ENCODE data around the gene CARHSP1. TPM values are rescaled to one million over a fixed set of nuclear protein-coding genes. Genes with fewer than 3 reads are reported as not detected.

CARHSP1 gene
- total and polyA plus RNA-seq, 9 donors = 53.2 to 102 (median 81.7) TPM

DNA sequence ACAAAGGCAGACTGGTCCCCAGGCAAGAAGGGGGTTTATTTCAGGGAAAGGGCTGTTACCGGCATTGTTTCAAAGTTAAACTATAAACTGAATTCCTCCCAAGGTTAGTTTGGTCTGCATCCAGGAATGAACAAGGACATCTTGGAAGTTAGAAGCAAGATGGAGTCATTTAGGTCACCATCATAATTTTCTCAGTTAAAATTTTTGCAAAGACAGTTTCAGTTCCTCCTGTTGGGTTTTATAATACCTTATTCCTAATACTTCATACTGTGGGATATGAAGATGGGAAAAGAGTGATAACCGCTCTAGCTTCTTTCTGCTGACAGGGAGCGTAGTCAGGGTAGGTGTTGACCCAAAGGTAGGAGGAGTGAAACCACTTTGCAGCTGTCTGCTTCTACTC lies 46.4 kb downstream of the CARHSP1 start:
- no peak overlapping the region for H3K4me3 ChIP-seq
- no peak for TF ChIP-seq EP300 (IDR thresholded peaks at IDR 0.05)
- TF ChIP-seq POLR2A (IDR thresholded peaks at IDR 0.05) = no peak
- TF ChIP-seq, protein P1, sequence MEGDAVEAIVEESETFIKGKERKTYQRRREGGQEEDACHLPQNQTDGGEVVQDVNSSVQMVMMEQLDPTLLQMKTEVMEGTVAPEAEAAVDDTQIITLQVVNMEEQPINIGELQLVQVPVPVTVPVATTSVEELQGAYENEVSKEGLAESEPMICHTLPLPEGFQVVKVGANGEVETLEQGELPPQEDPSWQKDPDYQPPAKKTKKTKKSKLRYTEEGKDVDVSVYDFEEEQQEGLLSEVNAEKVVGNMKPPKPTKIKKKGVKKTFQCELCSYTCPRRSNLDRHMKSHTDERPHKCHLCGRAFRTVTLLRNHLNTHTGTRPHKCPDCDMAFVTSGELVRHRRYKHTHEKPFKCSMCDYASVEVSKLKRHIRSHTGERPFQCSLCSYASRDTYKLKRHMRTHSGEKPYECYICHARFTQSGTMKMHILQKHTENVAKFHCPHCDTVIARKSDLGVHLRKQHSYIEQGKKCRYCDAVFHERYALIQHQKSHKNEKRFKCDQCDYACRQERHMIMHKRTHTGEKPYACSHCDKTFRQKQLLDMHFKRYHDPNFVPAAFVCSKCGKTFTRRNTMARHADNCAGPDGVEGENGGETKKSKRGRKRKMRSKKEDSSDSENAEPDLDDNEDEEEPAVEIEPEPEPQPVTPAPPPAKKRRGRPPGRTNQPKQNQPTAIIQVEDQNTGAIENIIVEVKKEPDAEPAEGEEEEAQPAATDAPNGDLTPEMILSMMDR (IDR thresholded peaks at IDR 0.05) = no peak
- no peaks in the 10 kb centered on the region for H3K4me1 ChIP-seq (ENCODE audit: insufficient read depth)
- no peaks in the 10 kb centered on the region for H3K27me3 ChIP-seq
- DNase-seq = no peak
- H3K27ac ChIP-seq = no peak overlapping the region
- H3K36me3 ChIP-seq = no peaks in the 10 kb centered on the region
- 70 to 77% (median 71%) methylated on average over 3 of the region's 3 CpGs for WGBS, 3 donors
- H3K9me3 ChIP-seq = no peaks in the 10 kb centered on the region
- intact Hi-C loops (cut with DNase I) = no loop called here

DNA sequence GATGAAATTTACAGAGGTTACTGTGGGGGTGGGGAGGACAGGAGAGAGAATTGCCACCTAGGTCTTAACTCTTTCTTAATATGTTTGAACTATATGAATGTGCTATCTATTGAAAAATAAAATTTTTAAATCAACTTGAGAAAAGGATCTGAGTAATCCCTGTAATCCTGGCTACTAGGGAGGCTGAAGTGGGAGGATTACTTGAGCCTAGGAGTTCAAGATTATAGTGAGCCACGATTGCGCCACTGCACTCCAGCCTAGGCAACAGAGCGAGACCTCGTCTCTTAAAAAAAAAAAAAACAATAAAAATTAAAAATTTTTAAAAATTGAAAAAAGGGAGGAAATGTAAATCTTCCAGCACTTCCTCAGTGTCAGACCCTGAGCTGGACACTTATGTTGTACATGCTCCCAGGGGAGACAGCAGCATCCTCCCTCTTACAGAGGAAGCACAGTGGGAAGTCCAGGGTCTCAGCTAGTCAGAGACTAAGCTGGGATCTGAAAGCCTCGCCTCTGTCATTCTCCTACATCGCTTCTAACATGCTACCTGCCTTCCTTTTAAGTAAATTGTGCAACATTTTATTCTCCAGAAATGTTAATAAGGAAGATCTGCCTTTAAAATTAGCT lies 49.3 kb downstream of the CARHSP1 start:
- no peak overlapping the region for H3K27ac ChIP-seq
- WGBS, 3 donors = 84 to 88% (median 86%) methylated on average over 6 of the region's 6 CpGs
- intact Hi-C loops (cut with DNase I) = no loop called here
- no peaks in the 10 kb centered on the region for H3K9me3 ChIP-seq
- H3K36me3 ChIP-seq = no peaks in the 10 kb centered on the region
- no peaks in the 10 kb centered on the region for H3K4me1 ChIP-seq (ENCODE audit: insufficient read depth)
- TF ChIP-seq EP300 (IDR thresholded peaks at IDR 0.05) (no peak), POLR2A (IDR thresholded peaks at IDR 0.05) (no peak)
- TF ChIP-seq, protein P1 (IDR thresholded peaks at IDR 0.05) = no peak
- H3K4me3 ChIP-seq = no peak overlapping the region
- DNase-seq = no peak
- no peaks in the 10 kb centered on the region for H3K27me3 ChIP-seq

DNA sequence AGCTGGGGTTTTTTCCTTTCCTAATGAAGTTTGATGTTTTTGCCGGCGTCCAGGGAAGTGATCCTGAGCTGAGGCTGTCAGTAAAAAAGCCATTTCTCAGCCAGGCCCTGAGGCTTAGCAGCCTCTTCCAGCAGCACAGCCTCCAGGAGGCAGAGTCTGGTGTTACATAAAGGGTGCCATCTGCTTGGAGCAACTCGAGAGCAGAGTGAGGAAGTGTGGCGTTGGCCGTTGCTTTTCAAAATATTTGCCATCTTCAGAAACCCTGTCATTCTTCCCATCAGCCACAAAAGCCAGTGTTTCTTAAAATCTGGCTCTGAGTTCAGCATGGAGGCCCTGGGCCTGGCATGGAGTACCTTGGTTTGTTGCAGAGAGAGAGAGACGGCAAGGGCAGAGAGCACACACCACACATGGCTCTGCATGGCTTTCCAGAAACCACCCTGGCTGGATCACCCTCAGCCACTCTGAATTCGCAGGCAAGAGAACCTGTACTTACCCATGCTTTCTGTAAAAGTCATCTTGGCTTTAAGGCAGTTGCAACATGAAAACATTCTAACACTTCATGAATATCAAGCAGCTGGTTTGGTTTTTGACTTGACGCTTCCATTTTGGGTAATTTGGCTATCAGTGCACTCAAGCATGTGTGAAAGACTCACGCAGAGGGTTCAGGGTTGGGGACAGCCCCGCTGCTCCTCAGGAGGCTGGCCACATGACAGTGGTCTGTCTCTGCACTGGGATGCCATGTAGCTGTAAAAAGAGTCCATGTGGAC lies 50.1 kb downstream of the CARHSP1 start:
- Histone ChIP-seq H3K4me3 (no peak overlapping the region), H3K27me3 (no peaks in the 10 kb centered on the region), H3K9me3 (no peaks in the 10 kb centered on the region), H3K36me3 (no peaks in the 10 kb centered on the region), H3K27ac (no peak overlapping the region), H3K4me1 (ENCODE audit: insufficient read depth) (no peaks in the 10 kb centered on the region)
- 88 to 94% (median 92%) methylated on average over 10 of the region's 10 CpGs for whole genome bisulfite sequencing, 3 donors
- TF ChIP-seq EP300 (IDR thresholded peaks at IDR 0.05) = no peak
- TF ChIP-seq, protein P1 (IDR thresholded peaks at IDR 0.05) = no peak
- TF ChIP-seq POLR2A (IDR thresholded peaks at IDR 0.05) = no peak
- DNase-seq = no peak
- intact Hi-C loops (cut with DNase I) = no loop called here

DNA sequence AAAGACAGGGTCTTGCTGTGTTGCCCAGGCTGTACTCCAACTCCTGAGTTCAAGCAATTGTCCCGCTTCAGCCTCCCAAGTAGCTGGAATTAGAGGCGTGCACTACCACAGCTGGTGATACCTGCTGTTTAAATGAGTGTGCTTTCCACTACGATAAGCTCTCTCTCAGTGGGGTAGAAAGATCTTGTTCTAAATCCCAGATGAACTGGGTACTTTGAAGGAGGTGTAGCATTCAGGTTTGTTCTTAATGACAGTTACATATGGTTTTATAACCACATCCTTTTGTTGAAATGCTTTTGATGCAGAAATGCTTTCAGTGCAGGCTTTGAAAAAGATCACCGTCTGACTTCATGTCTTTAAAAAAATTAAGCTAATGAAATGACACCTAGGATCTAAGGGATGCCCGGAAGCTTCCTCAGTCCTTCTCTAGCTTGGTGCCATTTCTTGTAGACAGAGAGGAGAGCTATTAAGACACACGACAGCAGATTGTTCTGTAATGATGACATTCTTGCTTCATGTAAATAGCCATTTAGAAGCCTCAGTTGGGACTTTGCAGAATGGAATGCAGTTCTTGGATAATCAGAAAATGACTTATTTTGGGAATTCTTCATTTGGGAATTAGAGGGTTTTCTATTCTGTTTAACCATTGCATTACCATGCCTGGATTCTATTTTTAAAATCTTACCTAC lies 51.7 kb downstream of the CARHSP1 start:
- Histone ChIP-seq H3K36me3 (no peaks in the 10 kb centered on the region), H3K4me3 (no peak overlapping the region), H3K27ac (no peak overlapping the region), H3K4me1 (ENCODE audit: insufficient read depth) (no peaks in the 10 kb centered on the region), H3K27me3 (no peaks in the 10 kb centered on the region), H3K9me3 (no peaks in the 10 kb centered on the region)
- DNase-seq = no peak
- intact Hi-C loops (cut with DNase I) = no loop called here
- TF ChIP-seq POLR2A (IDR thresholded peaks at IDR 0.05) (no peak), EP300 (IDR thresholded peaks at IDR 0.05) (no peak)
- TF ChIP-seq, protein P1 (IDR thresholded peaks at IDR 0.05) = no peak
- 73 to 83% (median 75%) methylated on average over 6 of the region's 6 CpGs for WGBS, 3 donors
